Activated naive CD8-positive, alpha-beta T cell treated with anti-CD3 and anti-CD28 coated beads for 36 hours (primary cell): ENCODE results near the gene CENPT. TPM values are rescaled to one million over a fixed set of nuclear protein-coding genes. Genes with fewer than 3 reads are reported as not detected.

Source experiments
- DNase-seq: peaks from one replicate; pipeline ENCODE4 v3.0.0; 2021
- H3K27ac Mint-ChIP-seq: one replicate; pipeline ENCODE4 v1.8.0; 2022; ENCODE audit warnings: mild to moderate bottlenecking, moderate library complexity, mixed read lengths
- H3K27me3 Mint-ChIP-seq: one replicate; pipeline ENCODE4 v1.8.0; 2022; ENCODE audit warnings: mild to moderate bottlenecking, mixed read lengths
- H3K36me3 Mint-ChIP-seq: one replicate; pipeline ENCODE4 v1.8.0; 2021; ENCODE audit warnings: mild to moderate bottlenecking, mixed read lengths
- H3K4me1 Mint-ChIP-seq: one replicate; pipeline ENCODE4 v1.8.0; 2021; ENCODE audit warnings: mixed read lengths
- H3K4me3 Mint-ChIP-seq: one replicate; pipeline ENCODE4 v1.8.0; 2022; ENCODE audit warnings: mild to moderate bottlenecking, moderate library complexity, mixed read lengths
- H3K9me3 Mint-ChIP-seq: one replicate; pipeline ENCODE4 v1.8.0; 2022; ENCODE audit warnings: mixed read lengths
- total RNA-seq, 2 experiments: library from RNA; stranded (reverse); gene quantifications; one replicate each; pipeline ENCODE4 v1.2.3, GENCODE V29; 2021

CENPT gene, protein sequence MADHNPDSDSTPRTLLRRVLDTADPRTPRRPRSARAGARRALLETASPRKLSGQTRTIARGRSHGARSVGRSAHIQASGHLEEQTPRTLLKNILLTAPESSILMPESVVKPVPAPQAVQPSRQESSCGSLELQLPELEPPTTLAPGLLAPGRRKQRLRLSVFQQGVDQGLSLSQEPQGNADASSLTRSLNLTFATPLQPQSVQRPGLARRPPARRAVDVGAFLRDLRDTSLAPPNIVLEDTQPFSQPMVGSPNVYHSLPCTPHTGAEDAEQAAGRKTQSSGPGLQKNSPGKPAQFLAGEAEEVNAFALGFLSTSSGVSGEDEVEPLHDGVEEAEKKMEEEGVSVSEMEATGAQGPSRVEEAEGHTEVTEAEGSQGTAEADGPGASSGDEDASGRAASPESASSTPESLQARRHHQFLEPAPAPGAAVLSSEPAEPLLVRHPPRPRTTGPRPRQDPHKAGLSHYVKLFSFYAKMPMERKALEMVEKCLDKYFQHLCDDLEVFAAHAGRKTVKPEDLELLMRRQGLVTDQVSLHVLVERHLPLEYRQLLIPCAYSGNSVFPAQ
- 10 to 100 TPM; 42.2 to 42.4 TPM for total RNA-seq

DNA sequence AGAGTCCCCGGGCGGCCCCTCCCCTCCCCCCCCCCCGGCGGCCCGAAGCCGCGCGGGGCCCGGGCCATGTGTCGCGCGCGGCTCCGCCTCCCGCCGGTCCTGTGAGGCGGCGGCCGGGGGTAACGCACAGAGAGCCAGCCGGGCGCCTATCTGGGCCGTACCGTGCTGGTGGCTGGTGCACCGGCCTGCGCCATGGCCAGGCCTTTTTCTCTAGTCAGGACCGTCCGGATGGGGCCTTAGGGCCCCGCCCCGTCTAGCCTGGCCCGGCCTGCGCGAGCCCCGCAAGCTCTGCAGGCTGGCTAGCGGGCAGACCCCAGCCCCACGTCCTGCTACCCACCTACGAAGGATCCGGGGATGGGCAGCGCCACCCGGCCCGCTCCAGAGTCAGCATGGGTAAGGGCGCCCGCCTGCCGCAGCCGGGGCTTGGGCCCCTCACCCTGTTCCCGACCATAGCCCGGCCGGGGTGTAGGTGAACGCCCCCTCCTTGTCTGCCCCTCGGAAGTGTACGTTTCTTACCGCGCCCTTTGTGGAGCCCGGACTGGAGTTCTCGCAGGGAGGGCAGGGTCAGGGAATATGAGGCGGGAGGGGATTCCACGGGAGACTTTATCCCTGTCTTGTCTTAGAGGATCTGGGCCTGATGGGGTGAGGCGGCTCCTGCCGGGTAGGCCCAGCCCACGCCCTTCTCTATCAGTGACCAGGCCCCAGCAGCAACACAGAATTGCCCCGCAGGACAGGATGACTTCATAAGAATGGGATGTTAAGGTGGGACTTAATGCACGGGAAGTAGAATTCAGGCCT, at the start of gene CENPT:
Gene CENPT (minus strand): TSS at position 630 of the 798 bp plus-strand sequence. CDS start 13,834 bp downstream, outside the sequence.
- peaks cover 10% of the 10 kb centered on the region for H3K36me3 Mint-ChIP-seq
- peak within 1 kb of the TSS; percentile 96 for H3K4me3 Mint-ChIP-seq
- peaks cover 35% of the 10 kb centered on the region for H3K4me1 Mint-ChIP-seq
- peak; percentile 27 for DNase-seq
- H3K27ac Mint-ChIP-seq, result peak within 1 kb of the TSS; percentile 88
- H3K27me3 Mint-ChIP-seq, result no peaks in the 10 kb centered on the region
- H3K9me3 Mint-ChIP-seq, result no peaks in the 10 kb centered on the region

DNA sequence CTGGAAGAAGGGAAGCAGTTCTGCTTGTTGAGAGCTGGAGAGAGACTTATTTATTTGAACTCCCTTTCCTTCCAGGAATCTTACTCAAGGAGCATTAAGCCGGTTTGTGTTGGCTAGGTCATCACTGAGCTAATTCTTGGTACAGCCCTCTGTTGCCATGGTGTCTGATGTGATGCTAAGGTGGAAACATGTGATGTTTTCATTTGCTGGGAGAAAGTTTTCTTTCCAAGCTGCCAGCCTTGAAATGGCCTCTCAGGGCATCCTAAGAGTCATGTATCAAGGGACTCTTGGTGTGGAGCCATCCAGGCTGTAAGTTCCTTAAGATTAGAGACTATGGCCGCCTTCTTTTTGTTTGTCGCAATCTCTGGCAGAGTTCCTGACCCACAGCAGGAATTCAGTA, 49.7 kb upstream of the CENPT start:
- Mint-ChIP-seq H3K27ac (no peak overlapping the region), H3K4me3 (no peak overlapping the region), H3K36me3 (no peaks in the 10 kb centered on the region), H3K27me3 (no peaks in the 10 kb centered on the region), H3K4me1 (peaks cover 24% of the 10 kb centered on the region), H3K9me3 (no peaks in the 10 kb centered on the region)
- DNase-seq, result no peak

DNA sequence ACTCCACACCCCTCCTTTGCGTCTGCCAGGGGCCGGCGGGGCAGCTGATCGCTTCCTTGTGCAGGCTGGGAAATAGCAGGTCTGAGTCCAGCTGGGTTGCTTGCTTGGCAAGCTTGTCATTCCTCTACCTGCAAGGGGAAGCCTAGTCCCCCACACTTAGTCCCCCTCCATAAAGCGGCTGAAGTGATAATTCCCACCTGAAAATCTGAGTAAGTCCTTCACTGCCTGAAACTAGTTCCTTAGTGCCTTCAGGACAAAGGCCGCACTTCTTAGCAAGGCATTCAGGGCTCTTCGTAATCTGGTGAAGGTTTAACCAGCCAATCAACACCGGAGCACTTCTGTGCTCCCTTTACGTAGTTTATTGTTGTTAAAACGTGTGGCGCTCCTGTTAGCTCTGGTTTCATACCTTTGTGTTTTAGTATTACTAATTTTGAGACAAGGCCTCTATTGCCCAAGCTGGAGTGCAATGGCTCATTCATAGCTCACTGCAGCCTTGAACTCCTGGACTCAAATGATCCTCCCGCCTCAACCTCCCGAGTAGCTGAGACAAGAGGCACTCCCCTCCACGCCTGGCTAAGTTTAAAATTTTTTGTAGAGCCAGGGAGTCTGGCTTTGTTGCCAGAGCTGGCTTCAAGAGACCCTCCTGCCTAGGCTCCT, 46.4 kb upstream of the CENPT start:
- H3K9me3 Mint-ChIP-seq, result no peaks in the 10 kb centered on the region
- H3K4me1 Mint-ChIP-seq, result peaks cover 22% of the 10 kb centered on the region
- peak overlapping the region; percentile 97 for H3K4me3 Mint-ChIP-seq
- peak overlapping the region; percentile 93 for H3K27ac Mint-ChIP-seq
- no peaks in the 10 kb centered on the region for H3K36me3 Mint-ChIP-seq
- DNase-seq, result no peak
- H3K27me3 Mint-ChIP-seq, result no peaks in the 10 kb centered on the region

DNA sequence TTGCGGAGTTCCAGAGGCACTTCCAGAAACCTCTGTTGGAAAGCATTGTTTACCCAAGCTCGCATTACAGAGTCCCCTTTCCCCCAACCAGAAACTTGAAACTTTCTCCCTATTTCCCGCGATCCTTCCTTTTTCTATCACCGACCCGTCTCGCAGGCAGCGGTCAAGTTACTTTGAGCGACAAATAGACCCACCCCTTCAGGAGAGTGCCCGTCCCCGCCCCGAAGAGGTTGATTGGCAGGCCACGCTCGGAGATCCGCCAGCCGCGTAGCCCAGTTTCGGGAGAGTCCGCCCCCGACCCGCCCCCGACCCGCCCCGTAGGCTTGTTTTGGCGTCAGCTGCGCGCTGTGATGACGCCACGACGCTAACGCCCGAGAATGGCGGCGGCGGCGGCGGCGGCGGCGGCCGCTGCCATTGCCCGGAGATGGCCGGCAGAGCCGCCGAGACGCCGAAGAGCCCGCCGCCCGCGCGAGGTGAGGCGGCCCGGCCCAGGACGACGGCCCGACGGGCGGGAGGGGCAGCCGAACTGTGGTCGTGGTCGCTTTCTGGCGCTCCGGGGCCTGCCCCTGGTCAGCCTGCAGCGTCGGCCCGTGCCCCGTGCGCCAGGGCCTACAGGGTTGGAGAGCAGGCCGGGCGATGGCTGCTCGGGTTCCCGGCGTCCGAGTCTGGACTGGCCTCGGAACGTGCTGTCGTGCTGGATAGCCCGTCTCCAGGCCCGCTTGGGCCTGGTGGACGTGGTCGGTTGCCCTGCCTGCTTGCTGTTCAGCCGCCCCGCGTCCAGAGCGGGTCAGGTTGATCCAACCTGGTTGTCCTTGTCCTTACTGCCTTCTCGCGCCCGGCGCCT, 45.6 kb upstream of the CENPT start, which contains the start of gene PSKH1:
Gene PSKH1 (plus strand): TSS at position 356 of the 844 bp plus-strand sequence. CDS start 15,496 bp downstream, outside the sequence.
- no peaks in the 10 kb centered on the region for H3K27me3 Mint-ChIP-seq
- peaks cover 19% of the 10 kb centered on the region for H3K4me1 Mint-ChIP-seq
- H3K9me3 Mint-ChIP-seq, result no peaks in the 10 kb centered on the region
- H3K36me3 Mint-ChIP-seq, result no peaks in the 10 kb centered on the region
- peak within 1 kb of the TSS; percentile 93 for H3K27ac Mint-ChIP-seq
- peak; percentile 93 for DNase-seq
- H3K4me3 Mint-ChIP-seq, result peak within 1 kb of the TSS; percentile 97

DNA sequence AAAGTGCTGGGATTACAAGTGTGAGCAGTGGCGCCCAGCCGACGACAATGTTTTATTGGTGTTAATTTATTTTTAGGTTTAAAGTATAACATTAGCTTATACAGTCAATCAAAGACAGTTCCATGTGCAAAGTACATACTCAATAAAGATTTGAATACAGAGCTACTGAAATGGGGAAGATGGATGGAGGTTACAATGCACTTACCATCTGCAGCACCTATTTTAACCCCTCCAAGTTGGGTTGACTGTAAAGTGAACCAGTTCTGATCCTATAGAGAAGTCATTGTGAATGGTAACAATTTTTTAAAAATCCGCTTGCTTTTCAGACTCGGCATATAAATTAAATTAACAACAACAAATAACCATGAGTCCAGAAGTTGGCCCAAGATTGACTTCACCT, 44.9 kb upstream of the CENPT start:
- no peak for DNase-seq
- Mint-ChIP-seq H3K36me3 (no peaks in the 10 kb centered on the region), H3K4me1 (peaks cover 19% of the 10 kb centered on the region), H3K9me3 (no peaks in the 10 kb centered on the region), H3K27me3 (no peaks in the 10 kb centered on the region), H3K4me3 (peak overlapping the region; percentile 81), H3K27ac (peak overlapping the region; percentile 46)

DNA sequence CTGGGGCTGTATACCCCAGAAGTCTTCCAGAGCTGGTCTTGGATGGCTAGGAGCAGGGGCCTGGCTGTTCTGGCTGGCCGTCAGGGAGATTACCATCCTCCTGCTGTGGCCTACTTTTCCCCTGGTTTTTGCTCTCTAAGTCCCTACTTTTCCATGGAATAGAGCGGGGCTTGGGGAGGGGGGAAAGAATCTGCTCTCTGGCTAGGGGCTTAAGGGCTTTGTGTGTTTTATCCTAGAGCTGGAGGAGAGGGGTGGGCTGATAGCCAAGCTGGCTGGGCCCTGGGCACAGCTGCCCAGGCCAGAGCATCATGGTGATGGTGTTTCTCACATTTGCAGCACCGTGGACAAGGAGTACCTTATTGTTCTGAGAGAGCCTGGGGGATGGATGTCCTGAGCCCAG, 40.8 kb upstream of the CENPT start:
- Mint-ChIP-seq H3K27me3 (no peaks in the 10 kb centered on the region), H3K4me1 (peaks cover 7% of the 10 kb centered on the region), H3K4me3 (no peak overlapping the region), H3K9me3 (no peaks in the 10 kb centered on the region), H3K36me3 (peaks cover 9% of the 10 kb centered on the region), H3K27ac (no peak overlapping the region)
- no peak for DNase-seq

DNA sequence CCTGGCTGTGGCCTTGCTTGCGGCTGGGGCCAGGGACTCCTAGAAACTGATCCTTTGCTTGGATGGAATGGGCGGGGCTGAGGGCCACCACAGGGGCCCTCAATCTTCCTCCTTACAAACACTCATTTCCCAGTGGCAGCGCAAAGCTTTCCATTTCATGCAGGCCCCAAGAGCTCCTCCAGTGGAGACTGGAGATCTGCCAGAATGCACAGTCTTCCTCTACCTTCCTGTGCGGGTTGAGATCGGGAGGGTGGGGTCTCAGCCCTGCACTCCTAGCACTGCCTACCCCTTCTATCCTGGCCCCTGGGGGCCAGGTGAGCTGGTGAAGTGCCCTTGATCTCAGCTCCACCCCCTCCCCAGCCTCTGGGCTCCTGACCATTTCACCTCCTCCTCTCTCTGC, 38.9 kb upstream of the CENPT start:
- Mint-ChIP-seq H3K4me3 (no peak overlapping the region), H3K4me1 (no peaks in the 10 kb centered on the region), H3K9me3 (no peaks in the 10 kb centered on the region), H3K27me3 (no peaks in the 10 kb centered on the region), H3K36me3 (peaks cover 10% of the 10 kb centered on the region), H3K27ac (peak overlapping the region; percentile 67)
- no peak for DNase-seq

DNA sequence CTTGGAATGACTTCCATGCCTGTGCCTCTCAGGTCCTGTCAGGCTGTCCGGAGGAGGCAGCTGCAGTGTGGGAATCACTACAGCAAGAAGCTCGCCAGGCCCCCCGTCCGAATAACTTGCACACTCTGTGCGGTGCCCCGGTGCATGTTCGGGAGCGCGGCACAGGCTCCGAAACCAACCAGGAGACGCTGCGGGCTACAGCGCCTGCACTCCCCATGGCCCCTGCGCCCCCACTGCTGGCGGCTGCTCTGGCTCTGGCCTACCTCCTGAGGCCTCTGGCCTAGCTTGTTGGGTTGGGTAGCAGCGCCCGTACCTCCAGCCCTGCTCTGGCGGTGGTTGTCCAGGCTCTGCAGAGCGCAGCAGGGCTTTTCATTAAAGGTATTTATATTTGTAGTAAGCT, 38.5 kb upstream of the CENPT start:
- H3K36me3 Mint-ChIP-seq, result peaks cover 10% of the 10 kb centered on the region
- H3K27me3 Mint-ChIP-seq, result no peaks in the 10 kb centered on the region

DNA sequence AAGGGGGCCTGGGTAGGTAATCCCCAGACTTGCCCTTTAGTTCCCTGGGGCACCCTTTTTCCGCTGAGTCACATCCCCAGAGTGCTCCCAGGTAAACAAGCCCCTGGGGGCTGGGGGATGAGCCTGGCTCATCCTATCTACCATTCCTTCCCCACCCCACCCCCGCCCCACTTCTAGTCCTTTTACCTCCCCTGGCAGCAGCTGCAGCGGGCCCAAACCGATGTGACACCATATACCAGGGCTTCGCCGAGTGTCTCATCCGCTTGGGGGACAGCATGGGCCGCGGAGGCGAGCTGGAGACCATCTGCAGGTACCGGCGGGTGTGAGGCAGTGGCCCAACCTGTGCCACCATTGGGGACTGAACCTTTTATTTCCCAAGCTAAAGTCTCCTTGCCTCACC, 38.1 kb upstream of the CENPT start:
- H3K9me3 Mint-ChIP-seq, result no peaks in the 10 kb centered on the region
- H3K36me3 Mint-ChIP-seq, result peaks cover 10% of the 10 kb centered on the region
- no peak overlapping the region for H3K27ac Mint-ChIP-seq
- no peaks in the 10 kb centered on the region for H3K27me3 Mint-ChIP-seq
- no peaks in the 10 kb centered on the region for H3K4me1 Mint-ChIP-seq
- DNase-seq, result no peak
- H3K4me3 Mint-ChIP-seq, result no peak overlapping the region

More for the DNA sequence above, 38.5 kb upstream of the CENPT start:
- Mint-ChIP-seq H3K9me3 (no peaks in the 10 kb centered on the region), H3K4me1 (no peaks in the 10 kb centered on the region), H3K4me3 (no peak overlapping the region), H3K27ac (no peak overlapping the region)
- no peak for DNase-seq

DNA sequence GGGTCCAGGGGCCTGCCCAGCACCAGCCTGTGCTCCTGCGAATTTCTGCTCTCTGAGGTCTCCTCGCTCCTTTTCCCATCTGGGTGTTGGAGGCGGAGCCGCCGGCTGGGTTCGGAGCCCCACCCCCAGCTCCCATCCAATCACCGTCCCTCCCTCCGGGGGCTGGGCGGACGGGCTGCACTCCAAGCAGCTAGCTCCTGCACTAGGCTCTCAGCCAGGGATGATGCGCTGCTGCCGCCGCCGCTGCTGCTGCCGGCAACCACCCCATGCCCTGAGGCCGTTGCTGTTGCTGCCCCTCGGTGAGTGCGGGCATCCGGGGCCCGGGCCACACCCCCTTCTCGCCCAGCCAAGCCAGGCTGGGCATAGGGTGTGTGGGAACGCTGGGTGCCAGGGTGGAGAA, 37.2 kb upstream of the CENPT start, which contains the start of gene NRN1L:
Gene NRN1L (plus strand): TSS at position 202 of the 400 bp plus-strand sequence. CDS start 19 bp downstream, at position 221.
- Mint-ChIP-seq H3K4me1 (no peaks in the 10 kb centered on the region), H3K36me3 (peaks cover 14% of the 10 kb centered on the region), H3K27ac (no peak within 1 kb of the TSS), H3K4me3 (no peak within 1 kb of the TSS), H3K27me3 (no peaks in the 10 kb centered on the region), H3K9me3 (no peaks in the 10 kb centered on the region)
- DNase-seq, result no peak

DNA sequence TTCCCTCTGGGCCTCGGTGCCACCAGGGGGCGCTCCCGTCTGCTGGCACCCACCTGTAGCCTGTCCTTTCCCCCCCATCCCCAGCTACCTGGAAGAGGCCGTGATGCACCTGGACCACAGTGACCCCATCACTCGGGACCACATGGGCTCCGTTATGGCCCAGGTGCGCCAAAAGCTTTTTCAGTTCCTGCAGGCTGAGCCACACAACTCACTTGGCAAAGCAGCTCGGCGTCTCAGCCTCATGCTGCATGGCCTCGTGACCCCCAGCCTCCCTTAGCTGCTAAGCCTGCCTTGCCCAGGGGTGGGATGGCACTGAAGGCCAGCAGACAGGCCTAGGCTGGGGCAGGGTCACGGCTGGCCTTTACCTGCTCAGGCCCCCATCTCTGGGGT, 36.4 kb upstream of the CENPT start:
- Mint-ChIP-seq H3K4me1 (no peaks in the 10 kb centered on the region), H3K9me3 (no peaks in the 10 kb centered on the region), H3K4me3 (no peak overlapping the region), H3K27ac (no peak overlapping the region), H3K36me3 (peaks cover 14% of the 10 kb centered on the region), H3K27me3 (no peaks in the 10 kb centered on the region)
- peak; percentile 76 for DNase-seq

DNA sequence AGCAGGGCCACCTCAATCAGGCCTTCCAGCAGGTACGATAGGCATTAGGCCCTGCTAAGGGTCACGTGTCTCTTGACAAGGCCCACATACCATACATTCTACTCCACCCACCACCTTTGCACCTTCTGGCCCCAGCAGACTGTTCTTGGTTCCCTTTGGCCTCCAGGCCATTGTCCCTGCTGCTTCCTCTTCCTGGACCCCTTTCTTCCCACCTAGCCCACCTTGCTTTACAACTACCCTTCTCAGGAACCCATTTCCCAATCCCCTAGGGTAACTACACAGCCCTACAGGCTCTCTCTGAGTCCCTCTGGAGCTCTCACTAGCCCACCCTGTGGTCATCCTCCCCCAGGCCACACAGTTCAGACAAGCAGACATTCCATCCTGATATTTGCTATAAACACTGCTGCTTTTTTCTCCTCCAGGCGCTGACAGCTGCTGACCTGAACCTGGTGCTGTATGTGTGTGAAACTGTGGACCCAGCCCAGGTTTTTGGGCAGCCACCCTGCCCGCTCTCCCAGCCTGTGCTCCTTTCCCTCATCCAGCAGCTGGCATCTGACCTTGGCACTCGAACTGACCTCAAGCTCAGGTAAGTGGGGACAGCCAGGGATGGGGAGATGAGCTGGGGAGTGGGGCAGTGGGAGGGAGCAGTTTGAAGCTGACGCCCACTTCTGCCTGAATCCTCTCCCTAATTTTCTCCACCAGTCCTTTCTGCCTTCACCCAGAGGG, 35.8 kb upstream of the CENPT start:
- Mint-ChIP-seq H3K27me3 (no peaks in the 10 kb centered on the region), H3K9me3 (no peaks in the 10 kb centered on the region), H3K4me3 (no peak overlapping the region), H3K36me3 (peaks cover 14% of the 10 kb centered on the region), H3K4me1 (no peaks in the 10 kb centered on the region), H3K27ac (no peak overlapping the region)
- no peak for DNase-seq

DNA sequence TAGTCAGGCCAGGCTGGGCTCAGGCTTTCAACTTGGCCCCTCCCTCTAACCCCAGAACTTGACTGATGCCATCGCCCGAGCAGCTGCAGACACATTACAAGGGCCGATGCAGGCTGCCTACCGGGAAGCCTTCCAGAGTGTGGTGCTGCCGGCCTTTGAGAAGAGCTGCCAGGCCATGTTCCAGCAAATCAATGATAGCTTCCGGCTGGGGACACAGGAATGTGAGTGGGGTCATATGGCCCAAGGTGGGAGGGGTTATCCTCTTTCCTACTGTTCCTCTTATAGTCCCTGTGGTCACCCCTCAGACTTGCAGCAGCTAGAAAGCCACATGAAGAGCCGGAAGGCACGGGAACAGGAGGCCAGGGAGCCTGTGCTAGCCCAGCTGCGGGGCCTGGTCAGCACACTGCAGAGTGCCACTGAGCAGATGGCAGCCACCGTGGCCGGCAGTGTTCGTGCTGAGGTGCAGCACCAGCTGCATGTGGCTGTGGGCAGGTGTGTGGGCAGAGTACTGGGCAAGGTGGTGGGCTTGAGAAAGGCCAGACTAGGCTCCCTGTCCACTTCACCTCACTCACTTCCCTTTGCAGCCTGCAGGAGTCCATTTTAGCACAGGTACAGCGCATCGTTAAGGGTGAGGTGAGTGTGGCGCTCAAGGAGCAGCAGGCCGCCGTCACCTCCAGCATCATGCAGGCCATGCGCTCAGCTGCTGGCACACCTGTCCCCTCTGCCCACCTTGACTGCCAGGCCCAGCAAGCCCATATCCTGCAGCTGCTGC, 35.1 kb upstream of the CENPT start:
- no peak overlapping the region for H3K27ac Mint-ChIP-seq
- H3K27me3 Mint-ChIP-seq, result no peaks in the 10 kb centered on the region
- H3K4me3 Mint-ChIP-seq, result no peak overlapping the region
- H3K36me3 Mint-ChIP-seq, result peaks cover 18% of the 10 kb centered on the region
- no peak for DNase-seq
- no peaks in the 10 kb centered on the region for H3K9me3 Mint-ChIP-seq
- no peaks in the 10 kb centered on the region for H3K4me1 Mint-ChIP-seq
